Measurements from ENCODE around the gene RASSF5.
"Not testable (repeated sequence)": the region's sequence is repeated elsewhere in the genome, so short reads cannot be mapped to it uniquely, and the experiment has no call there.

The RASSF5 gene

DNA sequence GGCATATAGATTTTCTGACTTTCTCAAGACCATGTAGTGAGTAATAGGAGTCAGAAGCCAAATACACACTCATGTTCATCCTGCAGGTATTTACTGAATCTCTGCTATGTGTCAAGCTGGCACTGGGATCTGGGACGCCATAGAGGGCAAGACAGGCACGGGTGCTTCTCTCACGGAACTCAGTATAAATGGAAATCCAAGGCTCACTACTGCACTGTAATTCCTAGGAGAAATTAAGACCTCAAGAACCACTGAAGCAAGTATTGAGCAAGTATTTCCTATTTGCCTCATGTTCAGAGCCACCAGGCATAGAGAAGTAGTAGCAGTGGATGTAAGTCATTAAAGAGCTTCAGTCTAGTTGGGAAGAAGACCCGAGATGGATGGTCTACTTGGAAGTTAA lies 66.0 kb downstream of the RASSF5 start:
- no peak for DNase-seq

DNA sequence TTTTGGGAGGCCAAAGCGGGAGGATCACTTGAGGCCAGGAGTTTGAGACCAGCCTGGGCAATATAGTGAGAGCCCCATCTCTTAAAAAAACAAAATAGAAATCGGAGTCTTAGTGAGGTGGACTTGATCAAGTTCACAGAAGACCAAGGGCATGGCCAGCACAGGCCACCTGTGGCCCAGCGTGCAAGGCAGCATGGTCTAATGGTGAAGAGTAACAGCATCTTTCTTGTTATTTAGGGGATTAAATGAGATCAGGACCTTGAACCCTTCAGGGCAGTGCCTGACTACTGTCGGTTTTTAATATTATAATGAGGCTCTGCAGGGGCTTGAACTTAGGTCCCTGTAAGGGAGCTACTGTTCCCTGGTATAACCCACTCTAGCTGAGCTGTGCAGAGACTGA lies 66.4 kb downstream of the RASSF5 start:
- no peak for DNase-seq

DNA sequence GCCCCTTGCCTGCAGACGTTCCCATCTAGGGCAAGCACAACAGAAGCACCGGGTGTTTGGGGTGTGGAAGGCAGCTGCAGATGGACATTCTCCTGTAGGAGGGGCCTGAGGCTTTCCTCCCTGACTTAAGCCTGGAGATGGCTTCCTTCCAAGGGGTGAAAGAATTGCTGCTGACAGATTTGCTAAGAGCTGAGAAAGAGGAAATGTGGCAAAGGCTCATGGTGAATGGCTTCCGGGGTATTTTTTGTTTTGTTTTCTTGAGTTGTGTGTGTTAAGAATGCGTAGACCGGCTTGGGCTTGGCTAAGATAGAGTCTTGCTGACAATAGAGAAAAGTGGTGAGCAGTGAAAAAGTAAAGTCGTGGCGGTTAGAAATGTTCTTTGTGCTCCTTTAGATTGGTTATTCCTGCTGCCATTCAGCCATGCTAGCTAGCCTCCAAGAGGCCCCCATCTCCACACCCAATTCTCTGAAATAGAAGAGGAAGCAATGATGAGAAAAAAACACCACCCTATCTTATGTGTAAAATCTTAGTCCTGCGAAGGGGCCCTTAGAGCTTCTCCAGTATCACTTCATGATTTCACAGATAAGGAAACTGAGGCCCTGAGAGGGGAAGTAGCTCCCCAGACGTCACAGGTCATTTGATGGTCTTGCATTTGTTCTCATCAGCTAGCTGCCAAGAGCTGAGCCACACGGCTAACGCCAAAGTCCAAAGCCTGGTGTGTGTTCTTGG lies 68.0 kb downstream of the RASSF5 start:
- no peak for DNase-seq

DNA sequence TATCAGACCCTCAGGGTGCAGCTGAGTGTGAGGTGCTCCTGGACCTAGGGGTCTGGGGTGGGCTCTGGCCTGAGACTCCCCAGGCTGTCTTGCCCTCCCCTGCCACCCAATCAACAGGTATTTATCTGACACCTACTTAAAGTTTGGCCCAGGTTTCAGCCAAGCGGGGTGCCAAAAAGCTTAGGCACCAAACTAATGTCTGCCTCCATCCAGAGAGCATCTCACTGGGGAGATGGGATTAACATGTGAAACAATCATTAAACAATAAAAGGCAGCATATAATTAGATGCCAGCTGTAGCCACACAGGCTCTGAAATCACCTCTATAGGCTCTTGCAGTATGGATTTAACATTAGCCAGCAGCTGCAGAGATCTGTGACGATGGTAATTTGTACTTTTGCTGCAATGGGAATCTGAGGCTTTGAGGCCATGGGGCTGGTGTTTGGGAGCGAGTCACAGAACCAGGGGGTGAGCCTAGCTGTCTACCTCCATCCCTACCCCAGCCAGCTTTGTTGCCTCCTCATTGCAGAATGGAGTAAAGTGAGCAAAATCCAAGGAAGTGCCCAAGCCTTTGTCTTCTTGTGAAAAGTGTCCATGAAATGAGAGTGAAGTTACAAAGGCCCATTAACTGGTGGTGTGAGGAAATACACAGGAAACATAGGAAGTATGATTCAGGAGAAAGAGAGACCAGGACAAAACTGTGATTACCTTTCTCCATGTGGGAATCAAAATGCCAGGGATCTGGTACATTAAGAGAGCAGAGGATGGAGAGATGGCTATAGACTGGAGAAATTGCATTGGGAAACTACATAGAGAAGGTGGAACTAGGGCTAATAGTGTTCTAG lies 68.8 kb downstream of the RASSF5 start:
- DNase-seq, result no peak

DNA sequence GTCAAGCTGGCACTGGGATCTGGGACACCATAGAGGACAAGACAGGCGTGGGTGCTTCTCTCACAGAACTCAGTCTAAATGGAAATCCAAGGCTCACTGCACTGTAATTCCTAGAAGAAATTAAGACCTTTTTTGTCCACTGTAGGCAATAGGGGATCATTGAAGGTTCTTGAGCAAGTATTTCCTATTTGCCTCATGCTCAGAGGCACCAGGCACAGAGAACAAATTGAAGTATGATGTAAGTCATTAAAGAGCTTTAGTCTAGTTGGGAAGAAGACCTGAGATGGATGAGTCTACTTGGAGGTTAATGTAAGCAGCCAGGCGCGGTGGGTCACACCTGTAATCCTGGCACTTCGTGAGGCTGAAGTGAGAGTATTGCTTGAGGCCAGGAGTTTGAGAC lies 70.3 kb downstream of the RASSF5 start:
- DNase-seq, result no peak

DNA sequence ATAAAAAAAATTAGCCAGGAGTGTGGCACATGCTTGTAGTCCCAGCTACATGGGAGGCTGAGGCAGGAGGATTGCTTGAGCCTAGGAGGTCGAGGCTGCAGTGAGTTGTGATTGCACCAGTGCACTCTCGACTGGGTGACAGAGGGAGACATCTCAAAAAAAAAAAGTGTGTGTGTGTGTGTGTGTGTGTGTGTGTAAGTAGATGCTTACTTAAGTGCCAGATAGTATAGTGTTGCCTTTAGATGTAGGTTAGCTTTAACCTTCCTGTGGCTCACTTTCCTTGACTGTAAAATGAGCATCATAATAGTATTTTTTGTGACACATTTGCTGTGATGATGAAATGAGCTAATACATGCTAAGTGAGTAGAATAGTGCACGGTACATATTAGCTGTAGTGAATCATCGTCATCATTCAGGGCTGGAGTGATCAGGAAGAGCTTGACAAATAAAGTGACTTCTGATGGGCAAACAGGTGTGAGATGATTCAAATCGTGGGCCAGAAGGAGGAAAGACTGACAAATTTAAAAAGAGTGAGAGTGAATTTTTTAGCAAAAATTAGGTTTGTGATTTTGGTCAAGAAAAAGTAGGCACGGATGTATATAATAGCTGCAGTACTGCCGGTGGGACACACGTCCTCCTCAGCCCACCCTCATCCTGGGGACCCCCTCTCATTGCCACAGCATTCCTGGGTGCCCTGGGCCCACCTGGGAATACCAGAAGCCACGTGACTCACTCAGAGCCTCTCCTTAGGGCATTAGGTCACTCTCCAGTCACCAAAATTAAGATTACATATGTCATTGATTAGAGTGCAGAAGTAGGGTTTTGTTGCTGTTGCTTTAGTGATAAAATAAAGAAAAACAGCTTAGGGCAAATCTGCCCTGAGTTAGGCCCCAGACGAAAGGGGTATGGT lies 71.0 kb downstream of the RASSF5 start:
- no peak for DNase-seq

DNA sequence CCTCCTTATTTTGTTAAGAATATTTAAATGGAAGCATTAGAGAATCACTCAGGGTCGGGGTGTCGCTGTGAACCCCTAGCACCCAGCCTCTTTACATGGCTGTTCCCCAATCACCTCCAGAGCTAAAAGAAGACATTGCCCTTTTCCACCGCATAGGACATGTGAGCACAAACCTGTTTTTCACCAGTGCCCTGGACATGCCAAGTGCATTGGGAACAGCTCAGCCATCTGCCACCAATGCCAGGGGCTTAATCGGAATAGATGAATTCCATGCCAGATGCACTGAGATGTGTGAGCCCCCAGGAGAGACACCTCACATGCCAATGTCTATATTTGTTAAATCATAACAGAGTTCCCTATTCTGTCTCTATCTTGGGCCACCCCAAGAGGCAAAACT lies 71.6 kb downstream of the RASSF5 start:
- no peak for DNase-seq

DNA sequence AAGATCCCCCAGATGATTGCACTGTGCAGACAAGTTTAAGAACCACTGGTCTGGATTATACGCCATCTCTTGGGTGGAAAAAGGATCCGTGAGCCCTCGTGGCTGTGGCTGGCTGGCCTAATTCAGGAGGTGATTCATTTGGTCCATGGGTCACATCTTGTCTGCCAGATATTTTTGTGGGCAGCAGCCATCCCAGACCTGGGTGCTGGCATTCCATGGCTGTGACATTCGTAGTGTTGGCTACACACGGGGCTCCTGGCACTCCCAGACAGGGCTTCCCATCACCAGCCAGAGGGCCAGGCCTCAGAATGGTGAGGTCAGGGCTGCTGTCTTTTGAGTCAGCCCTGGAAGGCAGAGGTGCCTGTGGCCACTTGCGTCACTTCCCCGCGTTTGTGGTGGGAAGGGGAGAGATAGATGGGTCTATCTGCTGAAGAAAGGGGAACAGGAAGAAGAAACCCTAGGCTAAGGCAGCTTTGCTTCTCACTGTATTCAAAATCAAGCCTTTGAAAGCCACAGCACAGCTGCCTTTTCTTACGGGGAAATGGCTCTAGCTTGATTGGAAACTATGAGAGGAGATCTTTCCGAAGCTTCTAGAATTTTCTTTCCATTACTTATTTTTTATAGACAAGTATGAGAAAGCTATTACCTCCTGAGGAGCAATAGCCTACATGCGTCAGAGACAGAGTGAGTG lies 72.6 kb downstream of the RASSF5 start:
- DNase-seq, result peak; percentile 93

DNA sequence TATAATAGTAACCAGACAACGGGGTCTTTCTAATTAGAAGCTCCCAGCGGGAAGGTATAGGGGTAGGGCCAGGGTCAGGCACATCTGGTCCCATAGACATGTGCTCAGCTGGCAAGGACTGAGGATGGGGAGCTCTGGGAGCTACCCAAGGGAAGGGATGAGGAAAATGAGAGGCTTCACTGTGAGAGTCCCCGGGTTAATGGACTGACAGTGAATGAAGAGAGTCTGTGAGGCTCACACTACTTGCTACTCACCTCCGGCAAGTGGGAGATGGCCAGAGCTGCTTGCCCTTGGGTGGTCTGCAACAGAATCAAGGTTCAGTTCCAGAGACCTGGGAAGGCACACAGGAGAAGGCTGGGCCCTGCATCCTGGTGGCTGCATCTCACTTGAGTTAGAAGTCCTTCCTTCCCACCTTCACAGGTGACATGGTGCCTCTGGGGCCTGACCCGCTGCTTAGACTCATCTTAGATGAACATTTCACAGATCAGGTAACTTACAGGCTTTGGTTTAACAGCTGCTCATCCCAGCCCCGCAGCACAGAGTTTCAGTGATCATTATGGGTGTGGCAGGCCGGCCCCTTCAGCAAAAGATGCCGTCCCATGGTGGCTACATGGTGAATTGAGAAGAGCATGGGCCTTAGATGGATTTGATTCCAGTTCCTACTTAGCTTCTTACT lies 73.2 kb downstream of the RASSF5 start:
- DNase-seq, result no peak

DNA sequence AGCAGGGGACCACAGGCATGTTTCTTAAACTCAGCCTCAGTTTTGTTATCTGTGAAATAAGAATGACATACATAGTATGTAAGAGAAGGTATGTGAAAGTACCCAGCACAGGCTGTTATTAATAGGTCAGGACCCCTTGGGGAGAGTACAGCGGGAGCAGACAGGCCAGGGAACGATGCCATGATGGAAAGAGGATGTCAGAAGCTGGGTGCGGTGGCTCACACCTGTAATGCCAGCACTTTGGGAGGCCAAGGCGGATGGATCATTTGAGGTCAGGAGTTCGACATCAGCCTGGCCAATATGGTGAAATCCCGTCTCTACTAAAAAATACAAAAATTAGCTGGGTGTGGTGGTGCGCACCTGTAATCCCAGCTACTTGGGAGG lies 73.8 kb downstream of the RASSF5 start:
- not testable (repeated sequence) for DNase-seq

DNA sequence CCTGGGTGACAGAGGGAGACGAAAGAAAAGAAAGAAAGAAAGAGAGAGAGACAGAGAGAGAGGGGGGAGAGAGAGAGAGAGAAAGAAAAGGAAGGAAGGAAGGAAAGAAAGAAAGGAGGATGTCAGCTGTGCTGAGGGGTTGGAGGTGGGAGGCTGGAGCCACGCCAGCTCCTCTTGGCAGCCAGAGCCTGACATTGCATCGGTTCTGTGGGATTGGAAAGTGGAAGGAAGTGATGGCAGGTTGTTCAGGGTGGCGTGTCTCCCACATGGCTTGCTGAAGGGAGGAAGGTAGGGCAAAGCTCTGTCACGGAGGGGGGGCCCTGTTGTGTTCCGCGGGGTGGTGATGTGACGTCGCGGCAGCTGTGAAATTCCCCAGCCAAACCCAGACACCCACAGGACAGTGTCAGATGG lies 74.2 kb downstream of the RASSF5 start:
- peak; percentile 70 for DNase-seq

DNA sequence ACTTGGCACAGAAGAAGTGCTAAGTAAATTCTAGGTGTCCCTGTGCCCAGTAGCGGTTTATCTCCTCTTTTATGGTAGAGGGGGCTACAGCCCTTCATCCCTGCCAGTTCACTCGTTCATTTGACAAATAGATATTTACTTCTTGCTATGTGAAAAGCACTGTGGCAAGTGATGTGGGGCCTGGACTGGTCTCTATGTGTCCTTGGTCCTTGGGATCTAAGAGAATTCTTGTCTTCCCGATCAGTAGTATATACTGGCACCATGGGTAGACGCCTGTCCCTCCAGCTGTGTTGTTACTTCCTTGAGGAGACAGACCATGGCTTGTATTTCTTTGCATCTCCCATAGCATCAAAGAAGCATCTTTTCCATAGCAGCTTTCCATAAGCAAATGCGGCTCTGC lies 75.2 kb downstream of the RASSF5 start:
- no peak for DNase-seq

DNA sequence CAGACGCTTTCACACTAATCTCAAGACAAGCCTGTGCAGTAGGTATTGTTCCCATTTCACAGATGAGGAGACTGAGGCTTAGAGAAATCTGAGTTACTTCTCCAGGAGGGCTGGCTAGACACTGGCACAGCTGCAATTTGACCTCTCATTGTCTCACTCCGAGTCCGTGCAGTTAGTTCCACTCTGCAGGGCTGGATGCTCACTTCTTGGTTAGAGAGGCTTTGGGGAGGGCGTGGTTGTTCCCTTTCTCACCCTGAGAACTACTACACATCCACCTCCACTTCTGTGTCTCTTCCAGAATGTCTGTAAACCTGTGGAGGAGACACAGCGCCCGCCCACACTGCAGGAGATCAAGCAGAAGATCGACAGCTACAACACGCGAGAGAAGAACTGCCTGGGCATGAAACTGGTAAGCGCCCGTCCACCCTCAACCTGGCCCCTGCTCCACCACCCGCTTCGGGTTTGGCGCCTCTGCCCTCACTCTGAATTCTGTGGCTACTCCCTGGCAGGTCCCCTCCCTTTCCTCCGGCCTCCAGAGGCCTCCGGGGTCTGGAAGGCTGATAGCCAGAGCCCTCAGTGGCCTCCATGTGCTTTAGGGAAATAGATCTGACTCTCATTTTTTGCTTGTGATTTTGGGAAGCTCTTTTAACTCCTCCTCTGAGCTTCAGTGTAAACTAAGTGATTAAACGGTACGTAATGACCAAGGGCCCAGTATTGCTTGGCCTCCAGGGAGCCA lies 75.8 kb downstream of the RASSF5 start:
- peak; percentile 75 for DNase-seq

DNA sequence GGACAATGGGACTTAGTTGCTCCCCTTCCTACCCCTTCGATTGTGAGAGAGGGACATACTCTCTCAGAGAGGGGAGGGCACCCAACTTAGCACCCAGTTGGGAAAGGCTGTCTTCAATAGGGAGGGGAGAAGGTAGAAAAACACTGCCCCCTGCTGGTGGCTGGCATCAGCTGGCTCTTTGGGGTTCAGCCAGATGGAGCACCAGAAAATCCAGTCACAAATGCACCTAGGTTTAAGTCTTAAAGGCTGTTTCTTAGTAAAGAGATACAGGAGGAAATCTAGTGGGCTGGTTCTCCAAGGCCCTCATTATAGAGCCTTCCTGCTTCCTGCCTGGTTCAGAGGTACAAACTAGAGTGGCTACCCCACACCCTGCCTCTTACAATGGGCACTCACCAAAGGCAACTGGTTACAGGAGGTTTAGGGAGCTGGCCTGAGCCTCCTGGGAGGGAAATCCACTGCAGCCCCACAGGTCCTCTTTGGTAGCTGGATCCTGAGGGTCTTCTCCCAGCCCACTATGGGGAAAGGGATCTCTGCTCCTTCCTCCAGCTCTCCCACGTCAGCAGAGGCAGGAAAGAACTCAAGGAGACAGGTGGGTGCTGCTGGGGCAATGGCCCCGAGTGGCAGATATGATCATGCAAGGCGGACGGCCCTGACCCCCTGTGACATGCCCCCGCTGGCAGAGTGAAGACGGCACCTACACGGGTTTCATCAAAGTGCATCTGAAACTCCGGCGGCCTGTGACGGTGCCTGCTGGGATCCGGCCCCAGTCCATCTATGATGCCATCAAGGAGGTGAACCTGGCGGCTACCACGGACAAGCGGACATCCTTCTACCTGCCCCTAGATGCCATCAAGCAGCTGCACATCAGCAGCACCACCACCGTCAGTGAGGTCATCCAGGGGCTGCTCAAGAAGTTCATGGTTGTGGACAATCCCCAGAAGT lies 76.6 kb downstream of the RASSF5 start:
- DNase-seq, result peak; percentile 92

DNA sequence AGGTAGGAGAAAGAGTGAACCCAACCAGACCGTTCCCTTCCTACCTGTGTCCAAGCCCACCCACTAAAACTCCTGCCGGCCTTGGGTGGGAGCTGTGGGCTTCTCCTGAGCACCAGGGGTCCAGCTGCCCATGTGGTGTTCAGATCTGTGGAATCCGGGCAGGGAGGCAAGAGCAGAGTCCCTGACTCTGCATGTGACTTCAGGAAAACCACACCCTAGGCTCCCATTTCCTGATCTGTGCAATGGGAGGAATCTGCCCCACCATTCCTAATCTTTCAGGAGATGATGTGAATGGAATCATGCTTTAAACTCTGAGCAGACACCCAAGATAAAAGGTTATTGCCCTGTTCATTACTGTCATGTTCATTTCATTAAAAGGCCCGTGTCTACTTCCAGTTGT lies 77.4 kb downstream of the RASSF5 start:
- no peak for DNase-seq

DNA sequence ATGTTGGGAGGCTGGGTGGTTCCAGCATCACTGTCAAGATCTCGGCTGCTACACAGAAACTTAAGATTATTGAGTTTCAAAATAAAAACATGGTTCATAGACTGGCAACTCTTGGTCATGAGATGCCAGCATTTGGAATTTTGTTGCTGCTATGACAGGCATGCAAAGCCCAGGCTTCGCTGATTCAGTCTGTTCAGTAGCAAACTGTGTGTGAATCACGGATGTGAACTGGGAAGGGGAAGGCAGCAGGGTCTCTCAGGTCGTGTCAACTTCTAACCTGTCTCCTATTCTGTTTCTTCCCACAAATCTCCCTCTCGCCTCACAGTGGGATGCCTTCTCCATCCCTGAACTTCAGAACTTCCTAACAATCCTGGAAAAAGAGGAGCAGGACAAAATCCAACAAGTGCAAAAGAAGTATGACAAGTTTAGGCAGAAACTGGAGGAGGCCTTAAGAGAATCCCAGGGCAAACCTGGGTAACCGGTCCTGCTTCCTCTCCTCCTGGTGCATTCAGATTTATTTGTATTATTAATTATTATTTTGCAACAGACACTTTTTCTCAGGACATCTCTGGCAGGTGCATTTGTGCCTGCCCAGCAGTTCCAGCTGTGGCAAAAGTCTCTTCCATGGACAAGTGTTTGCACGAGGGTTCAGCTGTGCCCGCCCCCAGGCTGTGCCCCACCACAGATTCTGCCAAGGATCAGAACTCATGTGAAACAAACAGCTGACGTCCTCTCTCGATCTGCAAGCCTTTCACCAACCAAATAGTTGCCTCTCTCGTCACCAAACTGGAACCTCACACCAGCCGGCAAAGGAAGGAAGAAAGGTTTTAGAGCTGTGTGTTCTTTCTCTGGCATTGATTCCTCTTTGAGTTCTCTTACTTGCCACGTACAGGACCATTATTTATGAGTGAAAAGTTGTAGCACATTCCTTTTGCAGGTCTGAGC lies 79.4 kb downstream of the RASSF5 start:
- DNase-seq, result no peak

DNA sequence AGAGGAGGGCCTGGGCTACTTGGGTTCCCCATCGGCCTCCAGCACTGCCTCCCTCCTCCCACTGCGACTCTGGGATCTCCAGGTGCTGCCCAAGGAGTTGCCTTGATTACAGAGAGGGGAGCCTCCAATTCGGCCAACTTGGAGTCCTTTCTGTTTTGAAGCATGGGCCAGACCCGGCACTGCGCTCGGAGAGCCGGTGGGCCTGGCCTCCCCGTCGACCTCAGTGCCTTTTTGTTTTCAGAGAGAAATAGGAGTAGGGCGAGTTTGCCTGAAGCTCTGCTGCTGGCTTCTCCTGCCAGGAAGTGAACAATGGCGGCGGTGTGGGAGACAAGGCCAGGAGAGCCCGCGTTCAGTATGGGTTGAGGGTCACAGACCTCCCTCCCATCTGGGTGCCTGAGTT lies 80.6 kb downstream of the RASSF5 start:
- no peak for DNase-seq

DNA sequence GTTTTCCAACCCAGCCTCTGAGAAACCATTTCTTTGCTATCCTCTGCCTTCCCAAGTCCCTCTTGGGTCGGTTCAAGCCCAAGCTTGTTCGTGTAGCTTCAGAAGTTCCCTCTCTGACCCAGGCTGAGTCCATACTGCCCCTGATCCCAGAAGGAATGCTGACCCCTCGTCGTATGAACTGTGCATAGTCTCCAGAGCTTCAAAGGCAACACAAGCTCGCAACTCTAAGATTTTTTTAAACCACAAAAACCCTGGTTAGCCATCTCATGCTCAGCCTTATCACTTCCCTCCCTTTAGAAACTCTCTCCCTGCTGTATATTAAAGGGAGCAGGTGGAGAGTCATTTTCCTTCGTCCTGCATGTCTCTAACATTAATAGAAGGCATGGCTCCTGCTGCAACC lies 81.2 kb downstream of the RASSF5 start:
- DNase-seq, result no peak

DNA sequence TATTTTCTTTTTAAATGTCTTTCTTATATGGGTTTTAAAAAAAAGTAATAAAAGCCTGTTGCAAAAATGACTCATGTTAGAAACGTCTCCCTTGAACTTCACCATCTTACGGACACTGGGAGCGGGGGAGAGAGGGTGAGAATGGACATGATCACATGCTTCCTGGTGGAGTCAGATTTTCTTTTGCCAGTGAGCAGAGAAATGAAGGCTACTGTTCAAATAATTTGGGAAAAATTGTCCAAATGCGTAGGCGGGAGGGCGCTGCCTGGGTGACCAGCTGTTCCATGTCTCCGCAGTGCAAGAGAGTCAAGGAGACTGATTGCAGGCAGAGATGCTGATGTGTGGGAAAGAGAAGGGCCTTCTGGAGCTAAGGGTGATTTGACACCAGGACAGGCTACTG lies 81.9 kb downstream of the RASSF5 start:
- no peak for DNase-seq
